ENCODE measurements around the gene SYK. TPM values are rescaled to one million over a fixed set of nuclear protein-coding genes. Genes with fewer than 3 reads are reported as not detected.

The SYK gene
- total RNA-seq, 1 experiment from 2014 or later: 9.0 TPM

DNA sequence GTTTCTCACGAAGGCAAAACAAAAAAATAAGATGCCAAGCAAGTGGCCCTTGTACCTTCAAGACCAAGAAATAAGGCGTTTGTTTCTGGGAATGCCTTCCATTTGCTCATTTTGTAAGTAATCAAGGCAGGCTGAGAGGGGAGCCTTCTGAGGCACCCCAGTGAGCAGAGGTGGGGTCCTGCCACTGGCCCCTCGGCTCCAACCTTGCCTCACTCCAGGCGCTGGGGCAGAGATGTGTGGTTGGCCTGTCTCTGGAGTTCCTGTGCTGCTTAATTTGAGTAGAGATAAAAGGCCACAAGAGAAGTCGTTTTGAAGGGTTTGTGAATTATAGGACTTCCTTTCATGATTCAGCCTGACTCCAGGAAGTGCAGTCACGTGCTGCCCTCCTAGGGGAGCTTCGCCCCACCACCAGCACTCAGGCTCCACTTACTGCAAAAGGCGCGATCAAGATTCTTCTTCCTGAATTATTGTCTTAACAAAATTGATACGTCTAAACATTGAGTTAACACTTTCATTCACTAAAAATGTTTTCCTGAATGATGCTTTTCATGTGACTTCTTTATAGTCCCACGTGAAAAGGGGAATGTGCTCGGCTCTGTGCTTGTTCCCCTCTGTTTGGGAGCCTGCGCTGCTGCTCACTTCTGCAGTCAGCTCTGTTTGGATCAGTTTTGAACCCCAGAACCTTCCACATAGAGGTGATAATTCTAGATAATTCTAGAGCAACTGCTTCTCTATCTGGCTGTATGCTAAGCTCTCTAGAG lies 13.7 kb downstream of the SYK start:
- ChIA-PET POLR2A (no interaction called here), RAD21 (ENCODE audit: low non-redundant PET in 1 of 2, low total read pairs in 2 of 2, uncharacterized antibody in 2 of 2, unreplicated experiment in 2 of 2) (no interaction called here), CTCF (interaction anchor here (1.1 kb wide), 1 partner anchor 9 kb away, joined by 3 read pairs; no protein-coding TSS in a partner anchor)
- H3K27ac ChIP-seq (ENCODE audit: low read depth, low read length): no peak overlapping the region
- H3K9me2 ChIP-seq (ENCODE audit: insufficient read depth): no peaks in the 10 kb centered on the region
- H2AFZ ChIP-seq (ENCODE audit: low read depth, low read length, poor library complexity, severe bottlenecking): no peak overlapping the region
- no peaks in the 10 kb centered on the region for H3K9me3 ChIP-seq (ENCODE audit: control insufficient read depth in 1 of 2, insufficient read depth in 1 of 2, low read depth in 1 of 2, low read length in 2 of 2)
- ATAC-seq (no peak), DNase-seq (ENCODE audit: low read depth, low spot score) (no peak)
- TF ChIP-seq SRF (IDR thresholded peaks at IDR 0.05; ENCODE audit: low read depth) (no peak), TCF7L2 (IDR thresholded peaks at IDR 0.05; ENCODE audit: borderline replicate concordance, extremely low read depth, insufficient read depth, insufficient read length) (no peak), RAD21 (IDR thresholded peaks at IDR 0.05; ENCODE audit: low read depth) (no peak), ZFX (IDR thresholded peaks at IDR 0.05) (no peak), EGR1 (IDR thresholded peaks at IDR 0.05; ENCODE audit: low read depth) (no peak), FOSL1 (IDR thresholded peaks at IDR 0.05; ENCODE audit: low read depth) (no peak), EZH2 (IDR thresholded peaks at IDR 0.05) (no peak), CEBPB (IDR thresholded peaks at IDR 0.05; ENCODE audit: low read depth) (no peak)
- TF ChIP-seq, protein P1, sequence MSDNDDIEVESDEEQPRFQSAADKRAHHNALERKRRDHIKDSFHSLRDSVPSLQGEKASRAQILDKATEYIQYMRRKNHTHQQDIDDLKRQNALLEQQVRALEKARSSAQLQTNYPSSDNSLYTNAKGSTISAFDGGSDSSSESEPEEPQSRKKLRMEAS (IDR thresholded peaks at IDR 0.05): no peak
- intact Hi-C loops (cut with micrococcal nuclease): no loop called here
- no peaks in the 10 kb centered on the region for H3K27me3 ChIP-seq (ENCODE audit: insufficient read depth, low read length)
- H3K4me3 ChIP-seq (replicated peaks in 1 of 2; ENCODE audit: low read depth in 1 of 2, low read length in 2 of 2): no peak overlapping the region
- H3K4me2 ChIP-seq (ENCODE audit: low read length): no peak overlapping the region
- no peak overlapping the region for H3K9ac ChIP-seq (ENCODE audit: low read length)
- H3K36me3 ChIP-seq (ENCODE audit: control insufficient read depth in 1 of 2, insufficient read depth in 2 of 2, low read length in 2 of 2): no peaks in the 10 kb centered on the region
- H4K20me1 ChIP-seq (ENCODE audit: insufficient read depth): no peaks in the 10 kb centered on the region
- no TSS peak for BruUV-seq (replicated peaks)
- H3K79me2 ChIP-seq (ENCODE audit: insufficient read depth, low read length): no peaks in the 10 kb centered on the region
- peaks cover 0 to 6% of the 10 kb centered on the region in 2 experiments; a peak in 3 of 4 replicates for H3K4me1 ChIP-seq (ENCODE audit: control insufficient read depth in 1 of 2, insufficient read depth in 2 of 2, low read length in 2 of 2)

DNA sequence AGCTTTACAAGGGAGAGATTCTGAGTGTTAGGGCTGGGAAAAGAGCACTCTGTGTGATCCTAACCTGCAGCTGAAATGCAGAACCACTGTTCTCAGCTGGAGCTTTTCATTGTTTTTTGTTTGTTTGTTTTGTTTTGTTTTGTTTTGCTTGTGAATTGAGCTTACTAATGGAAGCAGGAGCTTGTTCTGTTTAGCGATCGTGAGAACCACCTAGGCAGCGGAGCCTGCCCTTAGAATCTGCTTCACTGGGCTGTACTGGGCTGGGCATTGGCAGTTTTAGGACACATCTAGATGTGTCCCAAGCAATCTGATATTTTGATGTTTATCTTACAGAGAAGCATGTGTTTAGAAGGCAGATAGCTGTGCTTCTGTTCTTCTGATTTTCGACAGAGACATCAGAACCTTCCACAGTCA lies 14.3 kb downstream of the SYK start:
- Histone ChIP-seq H3K36me3 (ENCODE audit: control insufficient read depth in 1 of 2, insufficient read depth in 2 of 2, low read length in 2 of 2) (no peaks in the 10 kb centered on the region), H3K9me2 (ENCODE audit: insufficient read depth) (no peaks in the 10 kb centered on the region), H3K27ac (ENCODE audit: low read depth, low read length) (no peak overlapping the region), H3K79me2 (ENCODE audit: insufficient read depth, low read length) (no peaks in the 10 kb centered on the region), H4K20me1 (ENCODE audit: insufficient read depth) (no peaks in the 10 kb centered on the region), H3K4me3 (replicated peaks in 1 of 2; ENCODE audit: low read depth in 1 of 2, low read length in 2 of 2) (no peak overlapping the region), H3K9me3 (ENCODE audit: control insufficient read depth in 1 of 2, insufficient read depth in 1 of 2, low read depth in 1 of 2, low read length in 2 of 2) (no peaks in the 10 kb centered on the region), H3K4me2 (ENCODE audit: low read length) (no peak overlapping the region), H3K27me3 (ENCODE audit: insufficient read depth, low read length) (no peaks in the 10 kb centered on the region), H2AFZ (ENCODE audit: low read depth, low read length, poor library complexity, severe bottlenecking) (no peak overlapping the region), H3K9ac (ENCODE audit: low read length) (no peak overlapping the region), H3K4me1 (ENCODE audit: control insufficient read depth in 1 of 2, insufficient read depth in 2 of 2, low read length in 2 of 2) (peaks cover 0 to 6% of the 10 kb centered on the region in 2 experiments; a peak in 3 of 4 replicates)
- RAD21 ChIA-PET (ENCODE audit: low non-redundant PET in 1 of 2, low total read pairs in 2 of 2, uncharacterized antibody in 2 of 2, unreplicated experiment in 2 of 2): no interaction called here
- DNase-seq (ENCODE audit: low read depth, low spot score) (no peak), ATAC-seq (no peak)
- POLR2A ChIA-PET: no interaction called here
- intact Hi-C loops (cut with micrococcal nuclease): no loop called here
- CTCF ChIA-PET: interaction anchor here (1.1 kb wide), 1 partner anchor 9 kb away, joined by 3 read pairs; no protein-coding TSS in a partner anchor
- no TSS peak for BruUV-seq (replicated peaks)
- no peak for TF ChIP-seq CEBPB (IDR thresholded peaks at IDR 0.05; ENCODE audit: low read depth)
- TF ChIP-seq ELF1 (IDR thresholded peaks at IDR 0.05; ENCODE audit: borderline replicate concordance, low read depth): no peak
- TF ChIP-seq EZH2phosphoT487 (IDR thresholded peaks at IDR 0.05; ENCODE audit: borderline replicate concordance): no peak
- no peak for TF ChIP-seq RAD21 (IDR thresholded peaks at IDR 0.05; ENCODE audit: low read depth)
- no peak for TF ChIP-seq ZBTB33 (IDR thresholded peaks at IDR 0.05; ENCODE audit: extremely low read depth, insufficient replicate concordance, low read length)
- TF ChIP-seq, protein P2, sequence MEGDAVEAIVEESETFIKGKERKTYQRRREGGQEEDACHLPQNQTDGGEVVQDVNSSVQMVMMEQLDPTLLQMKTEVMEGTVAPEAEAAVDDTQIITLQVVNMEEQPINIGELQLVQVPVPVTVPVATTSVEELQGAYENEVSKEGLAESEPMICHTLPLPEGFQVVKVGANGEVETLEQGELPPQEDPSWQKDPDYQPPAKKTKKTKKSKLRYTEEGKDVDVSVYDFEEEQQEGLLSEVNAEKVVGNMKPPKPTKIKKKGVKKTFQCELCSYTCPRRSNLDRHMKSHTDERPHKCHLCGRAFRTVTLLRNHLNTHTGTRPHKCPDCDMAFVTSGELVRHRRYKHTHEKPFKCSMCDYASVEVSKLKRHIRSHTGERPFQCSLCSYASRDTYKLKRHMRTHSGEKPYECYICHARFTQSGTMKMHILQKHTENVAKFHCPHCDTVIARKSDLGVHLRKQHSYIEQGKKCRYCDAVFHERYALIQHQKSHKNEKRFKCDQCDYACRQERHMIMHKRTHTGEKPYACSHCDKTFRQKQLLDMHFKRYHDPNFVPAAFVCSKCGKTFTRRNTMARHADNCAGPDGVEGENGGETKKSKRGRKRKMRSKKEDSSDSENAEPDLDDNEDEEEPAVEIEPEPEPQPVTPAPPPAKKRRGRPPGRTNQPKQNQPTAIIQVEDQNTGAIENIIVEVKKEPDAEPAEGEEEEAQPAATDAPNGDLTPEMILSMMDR (IDR thresholded peaks at IDR 0.05 in 2 of 3, conservative IDR thresholded peaks at IDR 0.05 in 1 of 3; ENCODE audit: borderline replicate concordance in 1 of 3, insufficient read depth in 1 of 3, low read depth in 2 of 3, low read length in 2 of 3): no peak
- TF ChIP-seq JUND (IDR thresholded peaks at IDR 0.05): no peak
- TF ChIP-seq, protein P1 (IDR thresholded peaks at IDR 0.05): no peak

Data from HCT116 (cell line).